ENCODE measurements around the gene ASCC3.

DNA sequence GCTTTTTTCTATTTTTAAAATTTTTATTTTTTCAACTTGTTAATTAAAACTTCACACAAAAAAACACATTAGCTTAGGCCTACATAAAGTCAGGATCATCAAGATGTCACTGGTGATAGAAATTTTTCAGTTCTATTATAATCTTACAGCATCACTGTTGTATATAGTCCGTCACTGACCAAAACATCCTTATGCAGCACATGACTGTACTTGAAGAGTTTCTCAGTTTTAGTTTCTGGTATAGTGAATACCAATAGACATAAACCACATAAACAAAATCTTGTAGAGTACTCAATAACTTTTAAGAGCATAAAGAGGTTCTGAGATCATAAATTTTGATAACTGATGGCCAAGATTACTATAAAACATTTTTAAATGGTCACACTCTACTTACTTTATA, 71.8 kb downstream of the ASCC3 start:
- TF ChIP-seq EP300 (IDR thresholded peaks at IDR 0.05) = no peak
- no peak for TF ChIP-seq POLR2A (IDR thresholded peaks at IDR 0.05)
